Neural cell (in vitro differentiated cells): ENCODE results near the gene SLC12A4. TPM values are rescaled to one million over a fixed set of nuclear protein-coding genes. Genes with fewer than 3 reads are reported as not detected.

Experiments used
- H2AFZ ChIP-seq: fragments of 200-600, 300-800 bp; sonication (generic), shearing (Covaris generic); 2 replicates; pipeline ENCODE4 v1.6.0; 2014; ENCODE audit warnings: low read depth, mild to moderate bottlenecking, antibody characterized with exemption, low read length, moderate library complexity
- H3F3A ChIP-seq: fragments of 200-600 bp; shearing (Covaris generic); 2 replicates; pipeline ENCODE4 v1.6.1; 2016; ENCODE audit warnings: mild to moderate bottlenecking, moderate library complexity, mixed read lengths, antibody characterized with exemption, low read length; ENCODE audit not compliant: insufficient read depth, poor library complexity, severe bottlenecking
- H3K27ac ChIP-seq: fragments of 200-600, 300-800 bp; sonication (generic), shearing (Covaris generic); 2 replicates; pipeline ENCODE4 v1.5.1; 2014; ENCODE audit warnings: mild to moderate bottlenecking, low read length, moderate library complexity
- H3K27me3 ChIP-seq: fragments of 300-800, 200-600 bp; sonication (generic), shearing (Covaris generic); 2 replicates; pipeline ENCODE4 v1.6.0; 2014; ENCODE audit warnings: mild to moderate bottlenecking, low read depth, low read length, moderate library complexity; ENCODE audit not compliant: insufficient read depth
- H3K36me3 ChIP-seq: fragments of 300-800, 200-600 bp; sonication (generic), shearing (Covaris generic); 2 replicates; pipeline ENCODE4 v1.5.1; 2014; ENCODE audit warnings: mild to moderate bottlenecking, antibody characterized with exemption, low read length, moderate library complexity; ENCODE audit not compliant: insufficient read depth
- H3K4me2 ChIP-seq: fragments of 300-800, 200-600 bp; sonication (generic), shearing (Covaris generic); 2 replicates; pipeline ENCODE4 v1.6.0; 2014; ENCODE audit warnings: mild to moderate bottlenecking, low read length
- H3K4me3 ChIP-seq: fragments of 300-800, 200-600 bp; sonication (generic), shearing (Covaris generic); 2 replicates; pipeline ENCODE4 v1.5.1; 2014; ENCODE audit warnings: mild to moderate bottlenecking, low read length, moderate library complexity
- H3K79me2 ChIP-seq: fragments of 200-600 bp; shearing (Covaris generic); replicated peaks from 2 replicates; pipeline ENCODE4 v1.6.0; 2014; ENCODE audit warnings: mild to moderate bottlenecking, low read length, moderate library complexity; ENCODE audit not compliant: insufficient read depth
- H3K9ac ChIP-seq: fragments of 300-800, 200-600 bp; sonication (generic), shearing (Covaris generic); 2 replicates; pipeline ENCODE4 v1.6.1; 2016; ENCODE audit warnings: mild to moderate bottlenecking, low read length, mixed read lengths
- H3K9me2 ChIP-seq: fragments of 200-600 bp; shearing (Covaris generic); 2 replicates; pipeline ENCODE4 v1.6.1; 2016; ENCODE audit warnings: mild to moderate bottlenecking, low read length, mixed read lengths; ENCODE audit not compliant: insufficient read depth
- H3K9me3 ChIP-seq: fragments of 200-600, 300-800 bp; sonication (generic), shearing (Covaris generic); 2 replicates; pipeline ENCODE4 v1.6.1; 2016; ENCODE audit warnings: mild to moderate bottlenecking, mixed run types, low read length, moderate library complexity, mixed read lengths
- H4K20me1 ChIP-seq: fragments of 200-600 bp; shearing (Covaris generic); 2 replicates; pipeline ENCODE4 v1.6.1; 2016; ENCODE audit warnings: mild to moderate bottlenecking, mixed run types; ENCODE audit not compliant: insufficient read depth
- POLR2AphosphoS5 ChIP-seq: IDR thresholded peaks from 2 replicates; pipeline ENCODE4 v1.6.1; 2012
- RAD21 ChIP-seq: fragments of 450-650 bp; conservative IDR thresholded peaks from 2 replicates; pipeline ENCODE4 v1.6.1; 2014; ENCODE audit warnings: antibody characterized with exemption, mild to moderate bottlenecking, moderate library complexity
- SMC3 ChIP-seq: fragments of 450-650 bp; conservative IDR thresholded peaks from 2 replicates; pipeline ENCODE4 v1.6.1; 2014; ENCODE audit warnings: antibody characterized with exemption, mild to moderate bottlenecking, moderate library complexity; ENCODE audit not compliant: poor library complexity
- polyA plus RNA-seq: library from polyadenylated mRNA; depleted of rRNA; stranded (reverse); fragments of >200 nt; gene quantifications from 2 replicates; pipeline ENCODE4 v1.2.3, GENCODE V29; 2014
- TF ChIP-seq, protein P1 (sequence below): fragments of 450-650 bp; IDR thresholded peaks from 2 replicates; pipeline ENCODE4 v1.5.1; 2014; ENCODE audit warnings: antibody characterized with exemption, mild to moderate bottlenecking, moderate library complexity; ENCODE audit not compliant: poor library complexity, severe bottlenecking
- TF ChIP-seq, protein P2 (sequence below): IDR thresholded peaks from 2 replicates; pipeline ENCODE4 v1.6.1; 2012; ENCODE audit warnings: borderline replicate concordance

SLC12A4 gene
- polyA plus RNA-seq, 1 donor from 2014 or later: 0.11 TPM

- no peaks in the 10 kb centered on the region for H3K27me3 ChIP-seq
- H3K36me3 ChIP-seq: no peaks in the 10 kb centered on the region
Measured at GRCh38 chr16:67930678-67931211, 37.7 kb downstream of the SLC12A4 start.

GRCh38 chr16:67930191-67930590 lies 38.2 kb downstream of the SLC12A4 start:
- Histone ChIP-seq H3K36me3 (no peaks in the 10 kb centered on the region), H3K4me2 (no peak overlapping the region), H3K9me2 (no peaks in the 10 kb centered on the region), H3K27me3 (no peaks in the 10 kb centered on the region), H3K9ac (no peak overlapping the region), H3K4me3 (no peak overlapping the region), H3K9me3 (no peaks in the 10 kb centered on the region), H4K20me1 (no peaks in the 10 kb centered on the region), H3K27ac (no peak overlapping the region), H3F3A (no peaks in the 10 kb centered on the region), H3K79me2 (no peaks in the 10 kb centered on the region), H2AFZ (no peak overlapping the region)
- TF ChIP-seq, protein P1, sequence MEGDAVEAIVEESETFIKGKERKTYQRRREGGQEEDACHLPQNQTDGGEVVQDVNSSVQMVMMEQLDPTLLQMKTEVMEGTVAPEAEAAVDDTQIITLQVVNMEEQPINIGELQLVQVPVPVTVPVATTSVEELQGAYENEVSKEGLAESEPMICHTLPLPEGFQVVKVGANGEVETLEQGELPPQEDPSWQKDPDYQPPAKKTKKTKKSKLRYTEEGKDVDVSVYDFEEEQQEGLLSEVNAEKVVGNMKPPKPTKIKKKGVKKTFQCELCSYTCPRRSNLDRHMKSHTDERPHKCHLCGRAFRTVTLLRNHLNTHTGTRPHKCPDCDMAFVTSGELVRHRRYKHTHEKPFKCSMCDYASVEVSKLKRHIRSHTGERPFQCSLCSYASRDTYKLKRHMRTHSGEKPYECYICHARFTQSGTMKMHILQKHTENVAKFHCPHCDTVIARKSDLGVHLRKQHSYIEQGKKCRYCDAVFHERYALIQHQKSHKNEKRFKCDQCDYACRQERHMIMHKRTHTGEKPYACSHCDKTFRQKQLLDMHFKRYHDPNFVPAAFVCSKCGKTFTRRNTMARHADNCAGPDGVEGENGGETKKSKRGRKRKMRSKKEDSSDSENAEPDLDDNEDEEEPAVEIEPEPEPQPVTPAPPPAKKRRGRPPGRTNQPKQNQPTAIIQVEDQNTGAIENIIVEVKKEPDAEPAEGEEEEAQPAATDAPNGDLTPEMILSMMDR: no peak
- TF ChIP-seq RAD21 (no peak), SMC3 (no peak), POLR2AphosphoS5 (no peak)
- TF ChIP-seq, protein P2, sequence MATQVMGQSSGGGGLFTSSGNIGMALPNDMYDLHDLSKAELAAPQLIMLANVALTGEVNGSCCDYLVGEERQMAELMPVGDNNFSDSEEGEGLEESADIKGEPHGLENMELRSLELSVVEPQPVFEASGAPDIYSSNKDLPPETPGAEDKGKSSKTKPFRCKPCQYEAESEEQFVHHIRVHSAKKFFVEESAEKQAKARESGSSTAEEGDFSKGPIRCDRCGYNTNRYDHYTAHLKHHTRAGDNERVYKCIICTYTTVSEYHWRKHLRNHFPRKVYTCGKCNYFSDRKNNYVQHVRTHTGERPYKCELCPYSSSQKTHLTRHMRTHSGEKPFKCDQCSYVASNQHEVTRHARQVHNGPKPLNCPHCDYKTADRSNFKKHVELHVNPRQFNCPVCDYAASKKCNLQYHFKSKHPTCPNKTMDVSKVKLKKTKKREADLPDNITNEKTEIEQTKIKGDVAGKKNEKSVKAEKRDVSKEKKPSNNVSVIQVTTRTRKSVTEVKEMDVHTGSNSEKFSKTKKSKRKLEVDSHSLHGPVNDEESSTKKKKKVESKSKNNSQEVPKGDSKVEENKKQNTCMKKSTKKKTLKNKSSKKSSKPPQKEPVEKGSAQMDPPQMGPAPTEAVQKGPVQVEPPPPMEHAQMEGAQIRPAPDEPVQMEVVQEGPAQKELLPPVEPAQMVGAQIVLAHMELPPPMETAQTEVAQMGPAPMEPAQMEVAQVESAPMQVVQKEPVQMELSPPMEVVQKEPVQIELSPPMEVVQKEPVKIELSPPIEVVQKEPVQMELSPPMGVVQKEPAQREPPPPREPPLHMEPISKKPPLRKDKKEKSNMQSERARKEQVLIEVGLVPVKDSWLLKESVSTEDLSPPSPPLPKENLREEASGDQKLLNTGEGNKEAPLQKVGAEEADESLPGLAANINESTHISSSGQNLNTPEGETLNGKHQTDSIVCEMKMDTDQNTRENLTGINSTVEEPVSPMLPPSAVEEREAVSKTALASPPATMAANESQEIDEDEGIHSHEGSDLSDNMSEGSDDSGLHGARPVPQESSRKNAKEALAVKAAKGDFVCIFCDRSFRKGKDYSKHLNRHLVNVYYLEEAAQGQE: no peak

More at GRCh38 chr16:67930678-67931211, 37.7 kb downstream of the SLC12A4 start:
- Histone ChIP-seq H3K4me3 (no peak overlapping the region), H3K79me2 (no peaks in the 10 kb centered on the region), H2AFZ (no peak overlapping the region), H3K9ac (no peak overlapping the region), H3F3A (no peaks in the 10 kb centered on the region), H4K20me1 (no peaks in the 10 kb centered on the region), H3K9me2 (no peaks in the 10 kb centered on the region), H3K4me2 (no peak overlapping the region), H3K27ac (no peak overlapping the region), H3K9me3 (no peaks in the 10 kb centered on the region)
- TF ChIP-seq, protein P1: no peak
